CD4-positive, alpha-beta T cell treated with Interleukin-21 for 1 hour (primary cell): ENCODE results near the gene TMEM168.
"Not testable (repeated sequence)": the region's sequence is repeated elsewhere in the genome, so short reads cannot be mapped to it uniquely, and the experiment has no call there.

ENCODE experiments used
- DNase-seq: peaks from one replicate; pipeline ENCODE4 v3.0.0-alpha.2; 2020

The TMEM168 gene

DNA sequence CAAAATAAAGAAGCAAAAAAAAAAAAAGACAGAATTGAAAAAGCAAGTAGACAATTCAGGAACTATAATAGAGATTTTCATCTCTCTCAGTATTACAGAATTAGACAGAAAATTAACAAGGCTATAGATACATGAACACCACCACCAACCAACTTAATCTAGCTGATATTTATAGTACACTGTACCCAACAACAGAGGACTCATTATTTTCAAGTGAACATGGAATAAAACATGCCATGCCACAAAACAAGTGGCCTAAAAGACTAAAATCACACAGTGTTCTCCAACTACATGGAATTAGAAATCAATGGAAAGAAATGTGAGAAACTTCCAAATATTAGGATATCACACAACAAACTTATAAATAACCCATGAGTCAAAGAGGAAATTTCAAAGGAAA is 9.1 kb downstream of the TMEM168 start:
- no peak for DNase-seq

DNA sequence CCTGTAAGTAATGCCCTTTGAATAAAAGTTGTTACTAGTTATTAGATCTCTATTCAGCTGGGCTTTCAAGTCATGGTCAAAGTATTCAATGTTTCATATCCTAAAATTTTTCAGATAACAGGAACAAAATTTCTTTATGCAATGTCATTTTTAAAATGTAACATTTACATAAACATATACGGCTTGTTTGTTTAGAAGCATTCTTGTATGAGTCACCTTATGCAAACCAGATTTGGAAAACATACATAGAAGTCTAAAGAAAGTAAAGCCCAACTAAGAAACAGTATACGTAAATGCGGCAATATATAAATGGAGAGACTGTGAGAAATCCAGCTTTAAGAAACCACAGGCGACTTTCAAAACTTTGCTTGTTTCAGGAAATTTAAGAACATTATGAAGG is 10.5 kb downstream of the TMEM168 start:
- DNase-seq = no peak

DNA sequence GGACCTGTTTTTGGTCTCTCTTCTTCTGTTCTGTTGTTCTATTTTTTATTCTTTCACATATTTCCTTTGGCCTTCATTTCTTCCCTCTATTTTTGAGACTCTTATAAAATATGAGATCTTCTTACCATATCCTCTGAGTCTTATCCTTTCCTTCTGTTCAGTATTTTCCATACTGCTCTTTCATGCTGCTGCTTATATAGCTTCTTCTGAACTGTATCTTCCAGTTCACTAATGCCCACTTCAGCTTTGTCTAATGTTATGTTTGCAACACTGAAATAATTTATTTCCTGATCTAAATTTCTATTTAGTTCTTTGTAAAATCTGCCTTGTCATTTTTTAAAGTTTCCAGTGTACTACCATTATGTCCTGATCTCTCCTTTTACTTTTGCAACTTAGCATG is 12.8 kb downstream of the TMEM168 start:
- DNase-seq = no peak

DNA sequence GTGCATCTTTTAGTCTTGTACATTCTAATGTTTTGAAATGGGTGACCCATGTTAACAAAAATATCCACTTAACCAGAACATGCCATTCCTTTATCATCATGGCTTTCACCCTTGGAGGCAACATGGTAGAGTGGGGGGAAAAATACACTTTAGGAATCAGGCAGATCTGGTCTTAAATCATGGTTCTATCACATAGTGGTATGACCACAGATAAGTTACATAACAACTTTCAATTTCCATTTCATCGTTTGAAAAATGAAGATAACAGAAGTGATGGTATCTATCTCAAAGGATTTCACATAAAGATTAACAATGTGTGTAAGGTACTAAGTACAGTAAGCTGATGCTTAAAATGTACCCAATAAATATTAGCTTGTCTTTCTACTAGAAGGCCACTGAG is 19.0 kb downstream of the TMEM168 start:
- DNase-seq = no peak

DNA sequence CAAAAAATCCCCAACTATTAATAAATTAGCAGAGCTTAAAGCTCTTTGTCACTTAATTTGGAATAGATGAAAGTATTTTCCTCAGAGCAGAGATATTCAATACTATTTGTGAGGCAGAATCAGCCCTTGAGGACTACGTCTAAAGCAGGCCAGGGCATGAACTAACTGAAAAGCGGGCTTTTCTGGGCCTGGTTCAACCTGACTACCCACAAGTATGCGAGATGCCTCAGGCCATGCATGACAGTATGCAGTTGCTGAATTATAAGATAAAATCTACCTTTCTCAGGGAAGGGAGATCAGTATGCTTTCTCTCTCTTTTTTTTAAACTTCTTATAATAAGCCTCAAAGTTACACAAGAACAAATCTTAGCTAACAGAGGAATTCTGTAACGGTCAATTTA is 20.1 kb downstream of the TMEM168 start:
- no peak for DNase-seq

DNA sequence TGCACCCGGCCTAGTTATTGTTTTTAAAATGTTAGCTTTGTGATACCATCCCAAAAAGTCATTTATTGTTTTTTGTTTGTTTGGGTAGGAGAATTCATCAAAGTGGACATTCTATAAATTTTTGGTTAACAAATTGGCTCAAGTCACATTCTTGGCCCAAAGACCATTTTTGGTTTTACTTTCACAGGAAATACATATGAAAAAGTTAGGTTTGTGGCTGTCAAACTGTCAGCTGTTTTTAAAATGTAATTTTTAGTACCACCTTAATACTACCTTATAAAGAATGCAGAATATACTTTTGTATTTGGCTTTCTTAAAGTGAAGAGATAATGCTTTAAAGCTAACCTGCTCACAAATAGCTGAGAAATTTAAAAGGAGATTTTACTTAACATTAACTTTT is 25.1 kb downstream of the TMEM168 start:
- DNase-seq = no peak

DNA sequence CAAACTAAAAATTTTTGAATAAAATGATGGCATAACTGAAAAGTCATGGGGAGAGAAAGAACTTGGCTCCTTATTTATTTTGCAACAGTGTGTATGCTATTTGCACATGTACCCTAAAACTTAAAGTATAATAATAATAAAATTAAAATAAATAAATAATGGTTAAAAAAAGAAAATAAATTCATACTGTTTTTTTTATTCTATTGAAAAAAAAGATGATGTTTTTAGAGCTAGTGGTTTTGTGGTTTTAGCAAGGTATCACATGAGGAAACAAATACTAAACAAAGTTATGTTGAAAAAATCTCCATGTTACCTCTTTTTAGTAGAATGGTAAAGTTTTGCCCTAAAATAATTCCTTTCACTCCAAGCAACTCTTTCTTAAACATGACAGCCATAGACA is 26.2 kb downstream of the TMEM168 start:
- DNase-seq = no peak

DNA sequence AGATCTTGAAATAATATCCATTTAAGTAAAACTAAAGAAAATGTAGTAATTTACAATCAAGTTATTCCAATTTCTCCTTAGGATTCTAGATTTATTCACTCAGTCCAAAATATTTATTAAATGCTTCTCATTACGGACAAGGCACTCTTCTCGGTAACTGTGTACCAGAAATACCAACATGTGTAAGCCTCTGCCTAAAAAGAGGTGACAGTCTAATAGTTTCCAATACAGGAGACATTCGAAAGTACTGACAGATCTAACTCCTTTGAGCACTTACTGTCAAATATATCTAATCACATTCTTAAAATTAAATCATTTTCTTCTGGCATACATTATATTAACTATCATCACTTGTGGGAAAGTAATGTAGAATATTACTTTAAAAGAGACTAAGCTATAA is 26.9 kb downstream of the TMEM168 start:
- no peak for DNase-seq

DNA sequence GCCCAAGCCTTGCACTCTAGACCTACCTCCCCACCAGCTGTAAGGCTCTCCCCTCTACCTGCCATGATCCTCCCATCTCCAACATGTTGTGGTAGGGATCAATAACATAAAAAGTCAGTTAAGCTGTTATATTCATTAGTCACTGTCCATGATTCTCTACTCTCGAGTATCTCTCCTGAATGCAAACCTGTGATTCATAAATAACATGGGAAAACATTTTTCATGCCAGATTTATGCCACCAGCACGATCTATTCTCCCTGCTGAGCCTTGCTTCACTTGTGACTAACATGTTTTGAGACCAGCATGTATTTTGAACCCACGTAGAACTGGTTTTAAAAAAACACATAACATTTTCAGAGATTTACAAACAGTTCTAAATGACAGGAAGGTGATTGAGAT is 30.3 kb downstream of the TMEM168 start:
- DNase-seq = no peak

DNA sequence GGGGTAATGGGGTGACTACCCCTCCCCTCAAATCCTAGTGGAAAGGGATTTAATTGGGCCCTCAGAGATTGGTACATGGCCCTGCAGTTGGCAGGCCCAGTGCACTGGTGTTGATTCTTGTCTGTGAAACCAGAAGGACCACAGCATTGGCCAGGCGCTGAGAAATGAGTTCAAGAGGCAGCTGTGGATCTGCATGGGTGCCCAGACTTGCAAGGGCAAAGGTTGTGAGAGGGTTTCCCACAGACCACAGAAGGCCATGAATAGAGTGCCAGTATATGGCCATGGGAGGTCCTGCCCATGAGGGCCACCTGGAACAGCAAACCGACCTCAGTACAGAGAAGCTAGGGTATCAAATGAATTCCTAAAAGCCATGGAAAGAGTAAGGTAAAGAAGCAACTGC is 32.9 kb downstream of the TMEM168 start:
- DNase-seq = no peak

DNA sequence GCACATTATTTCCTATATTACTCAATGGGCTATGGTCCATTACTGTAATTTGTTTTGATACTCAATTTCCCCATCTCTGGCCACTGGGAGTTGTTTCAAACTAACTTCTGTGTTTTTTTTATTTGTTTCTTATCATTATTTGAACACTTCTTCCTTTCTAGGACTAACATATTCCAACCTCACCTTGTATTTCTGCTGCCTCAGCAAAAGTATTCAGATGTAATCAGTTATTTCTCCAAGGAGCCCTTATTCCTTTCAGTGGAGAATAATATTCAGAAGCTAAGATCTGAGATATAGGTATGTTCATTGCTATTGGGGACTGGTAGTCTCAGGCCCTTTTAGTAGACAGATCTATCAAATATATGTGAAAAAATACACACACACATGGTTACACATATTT is 36.9 kb downstream of the TMEM168 start:
- no peak for DNase-seq

DNA sequence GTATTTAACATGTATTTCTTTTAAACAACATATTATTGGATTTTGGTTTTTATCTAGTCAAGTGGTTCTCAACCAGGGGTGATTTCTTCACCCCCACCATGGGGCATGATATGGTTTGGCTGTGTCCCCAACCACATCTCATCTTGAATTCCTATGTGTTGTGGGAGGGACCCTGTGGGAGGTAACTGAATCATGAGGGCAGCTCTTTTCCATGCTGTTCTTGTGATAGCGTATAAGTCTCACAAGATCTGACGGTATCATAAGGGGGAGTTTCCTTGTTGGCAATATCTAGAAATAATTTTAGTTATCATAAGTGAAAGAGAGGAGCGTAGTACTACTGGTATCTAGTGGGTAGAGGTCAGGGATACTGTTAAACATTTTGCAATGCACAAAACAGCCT is 37.6 kb downstream of the TMEM168 start:
- DNase-seq = no peak

DNA sequence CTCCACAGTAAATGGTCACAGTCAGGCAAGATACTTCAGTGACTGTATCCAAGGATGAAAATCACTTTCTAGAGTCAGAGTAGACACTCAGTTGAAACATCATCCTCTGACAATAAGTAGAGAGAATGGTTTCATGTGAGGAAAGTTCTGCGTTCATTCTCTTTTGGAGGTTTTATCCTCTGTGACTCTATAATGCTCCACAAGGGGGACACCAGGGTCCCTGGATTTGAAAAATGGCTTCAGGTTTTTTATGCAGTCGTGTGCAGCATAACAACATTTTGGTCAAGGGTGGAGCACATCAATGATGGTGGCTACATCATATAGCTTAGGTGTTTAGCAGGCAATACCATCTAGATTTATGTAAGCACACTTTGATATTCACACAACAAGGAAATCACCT is 40.4 kb downstream of the TMEM168 start:
- DNase-seq = no peak

DNA sequence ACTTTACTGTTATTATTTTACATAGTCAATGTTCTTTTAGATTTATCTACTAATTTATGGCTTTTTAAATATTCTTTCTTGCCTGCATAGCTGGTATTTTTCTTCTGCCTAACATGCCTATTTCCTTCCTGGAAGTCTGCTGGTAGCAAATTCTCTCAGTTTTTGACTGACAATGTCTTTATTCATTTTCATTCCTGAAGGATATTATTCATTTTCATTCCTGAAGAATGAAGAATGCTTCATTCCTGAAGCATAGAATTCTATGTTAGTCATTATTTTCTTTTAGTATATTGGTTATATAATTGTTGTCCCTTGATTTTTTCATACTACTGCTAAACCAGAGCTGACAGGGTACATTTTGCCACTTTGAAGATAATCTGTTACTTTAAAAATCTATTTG is 41.8 kb downstream of the TMEM168 start:
- no peak for DNase-seq

DNA sequence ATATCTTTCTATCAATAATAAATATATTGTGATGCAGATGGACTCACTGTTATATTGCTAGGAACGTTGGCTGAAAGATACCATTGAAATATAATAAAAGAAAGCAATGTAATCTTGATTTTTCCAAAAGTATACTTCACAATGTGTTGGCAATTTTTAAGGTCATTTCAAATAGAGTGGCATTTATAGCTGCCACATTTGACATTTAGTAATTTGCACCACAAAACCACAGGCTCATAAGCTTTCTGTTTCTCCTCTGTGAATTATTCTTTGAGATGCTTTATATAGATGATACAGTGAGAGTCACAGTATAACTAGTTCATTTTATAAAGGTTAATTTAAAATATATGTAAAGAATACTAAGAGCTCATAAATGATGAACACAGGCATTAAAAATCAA is 44.6 kb downstream of the TMEM168 start:
- no peak for DNase-seq

DNA sequence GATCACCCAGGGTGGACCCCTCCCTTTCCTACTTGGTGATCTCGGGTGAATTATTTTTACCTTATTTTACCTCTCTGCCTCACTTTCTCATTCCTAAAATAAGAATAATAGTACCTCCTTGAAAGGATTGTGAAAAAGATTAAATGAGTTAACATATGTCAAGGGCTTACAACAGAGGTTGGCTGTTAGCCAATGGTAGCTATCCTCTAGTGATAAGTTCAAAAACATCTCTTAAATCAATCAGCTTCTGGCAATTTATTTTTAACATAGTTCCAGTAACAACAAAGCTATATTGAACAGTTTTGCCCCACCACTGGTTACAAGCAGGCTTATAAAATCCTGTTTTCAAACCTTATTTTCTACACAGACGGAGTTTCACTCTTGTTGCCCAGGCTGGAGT is 45.4 kb downstream of the TMEM168 start:
- DNase-seq = no peak

DNA sequence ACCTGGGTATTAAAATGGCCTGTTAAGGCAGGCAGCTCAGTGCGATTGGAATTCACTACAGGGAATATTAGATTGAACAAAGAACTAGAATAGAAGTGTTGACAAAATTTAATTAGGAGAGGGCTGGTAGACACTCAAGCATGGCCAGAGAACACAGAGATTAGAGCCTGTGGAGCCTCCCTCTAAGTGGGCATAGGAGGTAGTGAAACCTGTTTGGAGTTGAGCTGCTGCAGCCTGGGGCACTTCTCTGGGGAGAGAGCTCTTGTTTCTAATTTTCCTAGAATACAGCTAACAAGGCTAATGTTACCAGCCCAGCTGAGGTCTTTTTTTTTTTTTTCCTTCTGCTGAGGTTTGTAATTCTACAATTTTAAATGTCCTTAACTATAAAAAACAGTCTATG is 46.4 kb downstream of the TMEM168 start:
- DNase-seq = no peak

DNA sequence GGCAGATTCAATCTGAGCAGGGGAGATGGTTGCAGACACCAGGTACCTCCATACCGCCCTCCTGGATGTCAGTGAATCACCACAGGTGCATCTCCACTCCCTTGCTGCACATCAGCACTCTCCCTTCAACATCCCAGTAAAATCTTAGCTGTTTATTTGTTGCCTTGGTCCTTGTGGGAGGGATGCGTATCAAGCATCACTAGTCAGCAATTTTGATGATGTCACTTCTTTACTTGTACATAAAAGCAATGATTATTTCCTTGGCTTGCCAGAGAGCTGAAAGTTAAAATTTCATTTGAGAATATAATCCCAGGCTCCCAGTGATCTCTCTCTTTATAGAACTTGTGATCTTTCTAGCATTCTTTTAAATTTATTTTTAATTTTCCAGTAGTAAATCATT is 49.5 kb downstream of the TMEM168 start:
- no peak for DNase-seq

DNA sequence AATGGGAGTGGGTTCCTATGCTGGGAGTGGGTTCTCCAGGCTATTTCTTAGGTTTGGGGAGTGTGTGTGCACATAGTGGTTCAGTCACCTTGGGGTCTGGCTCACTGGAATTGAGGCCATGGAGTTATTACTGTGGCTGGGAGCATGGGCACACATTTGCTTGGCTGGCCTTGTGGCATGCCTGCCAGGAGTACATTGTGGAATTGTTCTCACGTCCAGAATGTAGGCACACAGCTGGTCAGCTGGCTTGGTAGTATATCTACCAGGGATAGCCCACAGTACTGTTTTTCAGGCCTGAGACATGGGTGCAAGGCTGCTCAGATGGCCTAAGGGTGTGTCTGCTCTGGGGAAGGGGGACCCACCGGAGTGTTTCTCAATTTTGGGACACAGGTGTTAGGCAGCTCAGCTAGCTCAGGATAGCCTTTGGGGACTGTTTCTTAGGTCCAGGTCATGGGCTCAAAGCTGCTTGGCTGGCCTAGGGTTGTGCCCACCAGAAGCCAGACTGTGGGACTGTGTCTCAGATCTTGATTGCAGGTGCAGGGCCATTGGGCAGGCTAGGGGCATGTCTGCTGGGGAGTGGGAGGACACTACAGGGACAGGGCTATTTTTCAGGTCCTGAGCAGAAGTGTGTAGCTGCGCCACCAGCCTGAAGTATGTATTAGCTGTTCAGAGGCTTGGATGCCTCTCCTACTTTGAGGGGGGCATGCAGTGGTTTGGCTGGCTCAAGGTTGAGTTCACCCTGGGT is 50.6 kb downstream of the TMEM168 start:
- DNase-seq = no peak

DNA sequence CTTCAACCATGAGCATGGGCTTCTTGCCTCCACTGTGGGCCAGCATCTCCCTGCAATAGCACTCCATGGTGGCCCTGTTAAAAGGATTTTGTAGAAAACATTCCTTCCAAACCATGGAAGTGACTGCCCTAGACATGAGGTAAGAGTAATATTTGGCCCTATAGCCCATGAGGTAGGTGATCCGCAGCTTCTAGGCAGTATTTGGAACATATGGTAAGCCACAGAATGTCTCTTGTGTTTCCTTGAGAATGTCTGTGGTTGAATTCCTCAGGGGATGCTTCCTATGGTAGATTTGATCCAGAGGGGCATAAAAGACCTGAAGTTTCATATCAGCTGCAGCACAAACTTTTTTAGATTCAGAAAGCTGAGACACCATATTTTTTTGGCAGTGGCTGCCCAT is 54.9 kb downstream of the TMEM168 start:
- DNase-seq = no peak

DNA sequence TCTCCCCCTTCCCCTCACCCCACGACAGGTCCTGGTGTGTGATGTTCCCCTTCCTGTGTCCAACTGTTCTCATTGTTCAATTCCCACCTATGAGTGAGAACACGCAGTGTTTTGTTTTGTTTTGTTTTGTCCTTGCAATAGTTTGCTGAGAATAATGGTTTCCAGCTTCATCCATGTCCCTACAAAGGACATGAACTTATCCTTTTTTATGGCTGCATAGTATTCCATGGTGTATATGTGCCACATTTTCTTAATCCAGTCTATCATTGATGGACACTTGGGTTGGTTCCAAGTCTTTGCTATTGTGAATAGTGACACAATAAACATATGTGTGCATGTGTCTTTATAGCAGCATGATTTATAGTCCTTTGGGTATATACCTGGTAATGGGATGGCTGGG is 58.9 kb downstream of the TMEM168 start:
- not testable (repeated sequence) for DNase-seq

DNA sequence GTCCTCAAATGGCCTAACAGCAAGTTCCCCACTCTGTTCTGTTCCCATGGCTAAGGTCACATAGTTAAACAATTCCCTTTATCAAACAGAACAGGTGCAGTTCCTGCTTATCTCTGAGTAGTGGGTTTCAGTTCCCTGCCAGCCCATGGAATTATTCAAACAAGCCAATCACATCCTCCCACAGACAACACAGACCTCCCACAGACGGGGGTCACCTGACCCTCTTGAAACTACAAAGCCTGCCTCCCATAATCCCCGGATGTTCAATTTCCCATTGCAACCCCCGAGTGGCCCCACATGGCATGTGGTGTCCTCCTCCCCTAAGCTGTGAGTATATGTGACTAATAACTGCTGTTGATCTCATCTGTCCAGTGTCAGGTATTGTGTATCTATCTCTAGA is 64.1 kb downstream of the TMEM168 start:
- no peak for DNase-seq

DNA sequence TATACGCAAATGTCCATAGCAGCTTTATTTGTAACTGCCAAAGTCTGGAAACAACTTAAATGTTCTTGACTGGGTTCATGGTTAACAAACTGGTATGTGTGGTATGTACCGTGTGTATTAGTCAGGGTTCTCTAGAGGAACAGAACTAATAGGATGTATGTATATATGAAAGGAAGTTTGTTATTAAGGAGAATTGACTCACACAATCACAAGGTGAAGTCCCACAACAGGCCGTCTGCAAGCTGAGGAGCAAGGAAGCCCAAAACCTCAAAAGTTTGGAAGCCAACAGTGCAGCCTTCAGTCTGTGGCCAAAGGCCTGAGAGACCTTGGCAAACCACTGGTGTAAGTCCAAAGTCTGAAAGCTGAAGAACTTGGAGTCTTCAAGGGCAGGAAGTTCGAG is 66.8 kb downstream of the TMEM168 start:
- no peak for DNase-seq

DNA sequence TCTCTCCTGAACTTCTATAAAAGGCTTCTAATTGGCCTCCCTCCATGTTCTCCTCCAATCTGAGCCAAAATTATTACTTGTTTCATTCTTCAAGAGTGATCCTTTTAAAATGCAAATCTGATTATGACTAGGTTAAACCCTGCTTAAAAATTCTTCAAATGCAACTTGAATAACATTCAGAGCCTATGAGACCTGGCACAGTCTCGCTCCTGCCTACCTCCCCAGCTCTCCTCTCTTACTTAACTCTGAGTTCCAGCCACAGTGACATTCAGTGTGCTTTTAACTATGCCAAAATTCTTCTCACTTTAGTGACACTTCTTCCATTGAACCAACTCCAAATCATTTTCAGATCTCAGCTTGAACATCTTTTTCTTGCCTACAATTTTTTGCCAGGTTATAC is 68.8 kb downstream of the TMEM168 start:
- no peak for DNase-seq

DNA sequence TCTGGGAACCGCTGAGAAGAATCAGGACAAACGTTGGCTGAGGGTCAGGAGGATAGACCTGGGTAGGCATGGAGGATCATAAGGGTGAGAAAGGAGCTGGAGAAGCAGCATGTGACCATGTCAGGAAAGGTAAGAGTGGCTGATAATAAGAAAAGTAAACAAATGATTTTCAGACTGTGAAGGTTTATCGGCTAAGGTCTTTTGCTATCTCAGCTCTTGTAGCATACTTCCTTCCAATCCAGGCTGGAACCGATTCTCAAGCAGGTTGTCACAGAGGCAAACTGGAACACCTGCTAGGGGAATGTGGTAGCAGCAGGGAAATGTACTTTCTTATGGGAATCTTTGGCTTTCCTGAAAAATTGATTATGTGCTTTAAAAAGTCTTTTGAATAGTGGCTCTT is 74.7 kb downstream of the TMEM168 start:
- no peak for DNase-seq

DNA sequence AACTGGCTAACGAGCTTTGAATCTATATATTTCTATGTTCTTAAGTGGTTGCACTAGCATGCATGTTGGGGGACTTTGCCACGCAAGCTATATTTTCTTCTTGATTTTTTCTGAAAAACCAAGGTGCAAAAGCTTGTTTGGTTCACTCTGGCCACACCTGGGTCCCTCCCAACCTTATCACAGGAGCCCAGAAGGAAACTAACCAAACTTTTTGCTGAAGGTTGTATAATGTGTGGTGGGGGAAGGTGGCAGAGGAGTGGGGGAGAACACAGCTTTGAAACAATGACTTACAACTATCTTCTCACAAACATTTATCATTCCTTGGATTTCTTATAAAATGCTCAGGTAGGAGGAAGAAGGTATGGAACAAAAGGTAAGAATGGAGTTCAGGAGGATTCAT is 75.3 kb downstream of the TMEM168 start:
- DNase-seq = no peak
